Subcutaneous adipose tissue (tissue), 4 donors: ENCODE data around the gene TRIM72. TPM values are rescaled to one million over a fixed set of nuclear protein-coding genes. Genes with fewer than 3 reads are reported as not detected.

Experiments
- total RNA-seq, 4 donors: library from RNA; depleted of rRNA; stranded (reverse); fragments of >200 nt; gene quantifications; one replicate each; pipeline ENCODE4 v1.1.0, GENCODE V29; 2016
- TF ChIP-seq, protein P1 (sequence below): fragments of 450-650 bp; IDR thresholded peaks from one replicate; pipeline ENCODE4 v1.5.1; 2016; ENCODE audit warnings: low read depth, mild to moderate bottlenecking, control low read depth, antibody characterized with exemption, moderate library complexity

Gene TRIM72
- total RNA-seq, 4 donors from 2014 or later = not detected

DNA sequence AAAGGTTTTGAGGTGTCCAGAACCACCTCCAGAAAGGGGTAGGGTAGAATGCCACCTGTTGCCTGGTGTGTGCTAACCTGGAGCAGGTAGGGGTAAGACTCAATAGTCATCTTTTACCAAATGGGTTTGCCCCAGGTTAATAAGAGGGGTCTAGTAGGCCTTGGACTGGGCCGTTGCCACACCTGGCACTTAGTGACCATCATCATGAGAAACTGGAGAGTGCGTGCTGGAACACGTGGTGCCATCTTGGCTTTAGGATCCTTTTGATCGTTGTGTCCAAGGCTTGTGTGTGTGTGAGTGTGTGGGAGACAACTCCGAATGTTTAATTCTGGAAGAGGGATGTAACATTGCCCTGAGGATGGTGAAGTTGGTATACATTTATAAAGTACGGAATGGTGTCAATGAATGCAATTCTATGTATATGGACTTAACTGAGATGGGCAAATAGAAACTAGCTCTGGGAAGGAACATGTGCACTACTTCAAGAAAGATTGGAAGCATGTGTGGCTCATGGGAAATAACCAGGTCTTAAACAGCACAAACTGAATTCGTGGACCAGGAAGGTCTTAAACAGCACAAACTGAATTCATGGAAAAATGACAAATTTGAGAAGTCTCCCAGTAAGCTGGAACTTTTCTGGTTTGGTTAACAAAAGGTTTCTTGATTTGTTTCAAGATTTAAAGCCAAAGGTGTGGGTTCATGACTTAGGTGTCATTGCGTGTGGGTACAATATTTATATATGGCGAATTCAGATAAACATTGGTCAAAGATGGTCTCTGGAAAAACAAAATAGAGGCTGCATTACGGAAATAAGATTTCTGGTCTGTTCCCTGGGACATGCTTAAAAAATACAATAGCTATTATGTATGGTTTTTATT, 26.8 kb upstream of the TRIM72 start:
- TF ChIP-seq, protein P1, sequence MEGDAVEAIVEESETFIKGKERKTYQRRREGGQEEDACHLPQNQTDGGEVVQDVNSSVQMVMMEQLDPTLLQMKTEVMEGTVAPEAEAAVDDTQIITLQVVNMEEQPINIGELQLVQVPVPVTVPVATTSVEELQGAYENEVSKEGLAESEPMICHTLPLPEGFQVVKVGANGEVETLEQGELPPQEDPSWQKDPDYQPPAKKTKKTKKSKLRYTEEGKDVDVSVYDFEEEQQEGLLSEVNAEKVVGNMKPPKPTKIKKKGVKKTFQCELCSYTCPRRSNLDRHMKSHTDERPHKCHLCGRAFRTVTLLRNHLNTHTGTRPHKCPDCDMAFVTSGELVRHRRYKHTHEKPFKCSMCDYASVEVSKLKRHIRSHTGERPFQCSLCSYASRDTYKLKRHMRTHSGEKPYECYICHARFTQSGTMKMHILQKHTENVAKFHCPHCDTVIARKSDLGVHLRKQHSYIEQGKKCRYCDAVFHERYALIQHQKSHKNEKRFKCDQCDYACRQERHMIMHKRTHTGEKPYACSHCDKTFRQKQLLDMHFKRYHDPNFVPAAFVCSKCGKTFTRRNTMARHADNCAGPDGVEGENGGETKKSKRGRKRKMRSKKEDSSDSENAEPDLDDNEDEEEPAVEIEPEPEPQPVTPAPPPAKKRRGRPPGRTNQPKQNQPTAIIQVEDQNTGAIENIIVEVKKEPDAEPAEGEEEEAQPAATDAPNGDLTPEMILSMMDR = no peak

DNA sequence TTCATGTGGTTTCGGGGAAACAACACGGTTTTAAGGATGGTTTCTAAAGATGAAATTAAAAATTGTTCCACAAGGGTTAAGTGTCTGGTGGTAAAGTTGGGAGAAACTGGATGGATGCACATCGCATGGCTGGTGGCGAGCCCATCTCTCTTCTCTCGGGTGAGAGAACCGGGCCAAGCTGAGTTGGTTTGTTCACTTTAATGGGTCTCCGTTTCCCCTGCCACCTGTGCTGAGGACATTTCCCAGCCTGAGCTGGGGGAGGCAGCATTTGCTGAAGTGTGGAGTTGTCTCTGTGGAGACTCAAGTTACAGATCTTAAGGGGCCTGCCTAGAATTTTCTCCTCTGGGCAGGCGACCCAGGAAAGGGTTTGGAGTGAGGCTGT, 26.1 kb upstream of the TRIM72 start:
- TF ChIP-seq, protein P1 = no peak

DNA sequence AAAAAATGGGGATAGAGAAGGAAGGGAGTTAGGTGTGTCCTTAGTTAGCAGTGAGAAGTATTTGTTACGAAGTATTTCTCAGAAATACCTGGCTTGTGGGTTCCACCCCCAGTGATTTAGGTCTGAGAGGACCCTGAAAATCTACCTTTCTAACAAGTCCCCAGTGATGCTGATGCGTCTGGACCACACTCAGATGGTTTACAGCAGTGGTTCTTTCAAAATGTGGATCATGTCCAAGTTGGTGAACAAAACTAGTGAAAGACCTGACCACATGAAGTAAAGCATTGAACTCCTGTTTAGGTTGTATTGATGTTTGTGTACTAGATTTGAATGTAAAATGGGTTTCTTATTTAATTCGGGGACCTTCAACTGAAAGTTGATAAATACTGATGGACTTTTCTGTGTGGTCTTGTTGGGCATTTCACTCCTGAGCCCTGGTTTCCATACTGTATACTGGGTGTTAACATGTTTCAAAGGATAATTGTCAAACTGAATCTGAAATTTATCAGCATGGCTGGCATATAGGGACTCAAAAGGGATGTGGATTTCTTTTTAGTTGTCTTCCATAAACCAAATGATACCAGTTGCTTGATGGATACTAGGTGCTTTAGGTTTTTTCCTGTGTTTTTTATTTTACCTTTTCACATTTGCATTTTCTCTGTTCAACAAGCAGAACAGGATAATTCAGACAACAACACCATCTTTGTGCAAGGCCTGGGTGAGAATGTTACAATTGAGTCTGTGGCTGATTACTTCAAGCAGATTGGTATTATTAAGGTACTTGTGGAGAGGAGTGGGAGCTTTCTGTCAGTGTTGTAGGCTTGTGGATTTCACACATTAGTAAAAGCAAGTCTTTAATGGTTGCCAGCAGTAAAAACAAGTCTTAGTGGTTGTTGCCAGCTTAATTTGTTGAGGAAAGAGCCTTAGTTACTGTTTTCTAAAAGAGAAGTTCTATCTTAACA, 25.2 kb upstream of the TRIM72 start:
- TF ChIP-seq, protein P1 = no peak

DNA sequence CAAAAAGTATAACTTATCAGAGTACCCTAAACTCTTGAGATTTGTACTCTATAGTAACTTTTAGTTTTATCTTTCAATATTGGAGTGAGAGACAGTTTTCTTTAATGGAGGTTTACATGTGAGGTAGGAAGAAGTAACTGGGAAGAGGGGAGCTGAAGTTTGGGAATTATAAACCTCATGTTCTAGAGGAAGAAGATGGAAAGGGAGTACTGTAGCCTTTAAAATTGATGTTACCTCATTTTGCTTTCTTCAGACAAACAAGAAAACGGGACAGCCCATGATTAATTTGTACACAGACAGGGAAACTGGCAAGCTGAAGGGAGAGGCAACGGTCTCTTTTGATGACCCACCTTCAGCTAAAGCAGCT, 24.5 kb upstream of the TRIM72 start:
- TF ChIP-seq, protein P1 = no peak

DNA sequence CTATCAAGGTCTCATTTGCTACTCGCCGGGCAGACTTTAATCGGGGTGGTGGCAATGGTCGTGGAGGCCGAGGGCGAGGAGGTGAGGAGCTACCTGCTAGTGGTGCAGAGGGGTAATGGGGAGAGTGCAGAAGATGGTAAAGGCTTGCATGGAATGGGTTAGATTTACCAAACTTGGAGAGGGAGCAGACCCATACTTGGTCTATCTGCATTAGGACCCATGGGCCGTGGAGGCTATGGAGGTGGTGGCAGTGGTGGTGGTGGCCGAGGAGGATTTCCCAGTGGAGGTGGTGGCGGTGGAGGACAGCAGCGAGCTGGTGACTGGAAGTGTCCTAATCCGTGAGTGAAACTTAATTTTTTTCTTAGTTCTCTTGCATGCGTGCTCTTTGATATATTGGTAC, 23.9 kb upstream of the TRIM72 start:
- TF ChIP-seq, protein P1 = no peak

DNA sequence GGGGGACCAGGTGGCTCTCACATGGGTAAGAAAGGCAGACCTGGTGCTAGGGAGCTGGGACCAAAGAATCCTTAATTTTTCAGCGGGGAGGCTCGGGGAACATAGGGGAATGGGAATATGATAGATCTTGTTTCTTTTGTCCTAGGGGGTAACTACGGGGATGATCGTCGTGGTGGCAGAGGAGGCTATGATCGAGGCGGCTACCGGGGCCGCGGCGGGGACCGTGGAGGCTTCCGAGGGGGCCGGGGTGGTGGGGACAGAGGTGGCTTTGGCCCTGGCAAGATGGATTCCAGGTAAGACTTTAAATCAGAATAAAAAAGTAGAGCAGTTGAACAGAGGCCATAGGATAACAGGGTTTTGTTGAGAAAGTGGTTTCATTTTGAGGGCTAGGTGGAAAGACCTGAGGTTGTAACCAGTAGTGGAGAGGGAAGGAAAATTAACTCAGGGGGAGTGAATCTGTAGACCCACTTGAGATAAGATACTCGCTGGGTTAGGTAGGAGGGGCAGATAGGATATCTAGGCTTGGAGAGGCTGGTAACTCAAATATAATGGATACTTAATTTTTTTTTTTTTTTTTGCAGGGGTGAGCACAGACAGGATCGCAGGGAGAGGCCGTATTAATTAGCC, 23.0 kb upstream of the TRIM72 start:
- TF ChIP-seq, protein P1 = no peak
